ENCODE data around the gene NTPCR. TPM values are rescaled to one million over a fixed set of nuclear protein-coding genes. Genes with fewer than 3 reads are reported as not detected.
A peak's percentile ranks its signal among the peaks of the same experiment; 100 is the strongest.

NTPCR gene
- polyA plus RNA-seq, 3 donors = 56.2 to 74.5 (median 71.6) TPM

GRCh38 chr1:233005156-233005555 is 54.7 kb downstream of the NTPCR start:
- no peak for DNase-seq

GRCh38 chr1:233005703-233006102 is 55.3 kb downstream of the NTPCR start:
- DNase-seq = no peak

GRCh38 chr1:233006108-233006507 is 55.7 kb downstream of the NTPCR start:
- DNase-seq = no peak

GRCh38 chr1:233006541-233006973 is 56.1 kb downstream of the NTPCR start:
- no peak for DNase-seq

GRCh38 chr1:233010146-233010545 is 59.7 kb downstream of the NTPCR start:
- DNase-seq = no peak

GRCh38 chr1:233012021-233012420 is 61.6 kb downstream of the NTPCR start:
- no peak for DNase-seq

GRCh38 chr1:233015965-233016364 is 65.6 kb downstream of the NTPCR start:
- no peak for DNase-seq

GRCh38 chr1:233016798-233017197 is 66.4 kb downstream of the NTPCR start:
- DNase-seq = no peak

GRCh38 chr1:233019083-233019482 is 68.7 kb downstream of the NTPCR start:
- DNase-seq = no peak

- no peak for DNase-seq
Measured at GRCh38 chr1:233019778-233020325, 69.4 kb downstream of the NTPCR start.

- DNase-seq = no peak
Measured at GRCh38 chr1:233020426-233020825, 70.0 kb downstream of the NTPCR start.

GRCh38 chr1:233022246-233022645 is 71.8 kb downstream of the NTPCR start:
- DNase-seq = no peak

- DNase-seq = no peak
Measured at GRCh38 chr1:233024199-233024598, 73.8 kb downstream of the NTPCR start.

GRCh38 chr1:233025157-233025556 is 74.7 kb downstream of the NTPCR start:
- peak; percentile 35 for DNase-seq

GRCh38 chr1:233025567-233025966 is 75.2 kb downstream of the NTPCR start:
- DNase-seq = no peak

GRCh38 chr1:233027046-233027445 is 76.6 kb downstream of the NTPCR start:
- no peak for DNase-seq

- DNase-seq = peak; percentile 15
Measured at GRCh38 chr1:233031521-233031920, 81.1 kb downstream of the NTPCR start.

GRCh38 chr1:233032916-233033315 is 82.5 kb downstream of the NTPCR start:
- DNase-seq = no peak

- DNase-seq = no peak
Measured at GRCh38 chr1:233033361-233033760, 83.0 kb downstream of the NTPCR start.

Other genes with a start within 250 kb of the NTPCR start
- gene MAP10, start 145.2 kb upstream of the NTPCR start, polyA plus RNA-seq (ENCODE audit: insufficient read length in 3 of 3) = 1 to 10 TPM; 5.3 to 7.0 (median 6.5) TPM

Data from renal pelvis (tissue), 4 donors.